Mesendoderm (in vitro differentiated cells): ENCODE results near the gene NPY5R.

ENCODE experiments used
- DNase-seq: peaks from one replicate; pipeline ENCODE4 v3.0.0; 2013
- H2AK5ac ChIP-seq: 2 replicates; pipeline ENCODE4 v1.6.1; 2013; ENCODE audit warnings: low read length, inconsistent platforms
- H2BK120ac ChIP-seq: 2 replicates; pipeline ENCODE4 v1.6.1; 2013; ENCODE audit warnings: low read depth, mild to moderate bottlenecking, low read length, moderate library complexity, mixed read lengths
- H2BK15ac ChIP-seq: replicated peaks from 2 replicates; pipeline ENCODE4 v1.6.1; 2013; ENCODE audit warnings: low read depth, mild to moderate bottlenecking, moderate library complexity
- H2BK5ac ChIP-seq: 2 replicates; pipeline ENCODE4 v1.6.1; 2013; ENCODE audit warnings: low read length, inconsistent platforms
- H3K18ac ChIP-seq: 2 replicates; pipeline ENCODE4 v1.6.1; 2013; ENCODE audit warnings: mild to moderate bottlenecking, low read length, mixed read lengths
- H3K23ac ChIP-seq: one replicate; pipeline ENCODE4 v1.6.1; 2013; ENCODE audit warnings: low read length
- H3K27ac ChIP-seq: 2 replicates; pipeline ENCODE4 v1.5.1; 2013; ENCODE audit warnings: low read depth, mild to moderate bottlenecking, inconsistent platforms, low read length, moderate library complexity
- H3K27me3 ChIP-seq: 2 replicates; pipeline ENCODE4 v1.6.1; 2013; ENCODE audit warnings: low read length, control low read depth, mild to moderate bottlenecking, inconsistent platforms; ENCODE audit not compliant: insufficient read depth, poor library complexity
- H3K36me3 ChIP-seq: 2 replicates; pipeline ENCODE4 v1.6.1; 2013; ENCODE audit warnings: low read length, inconsistent platforms; ENCODE audit not compliant: control insufficient read depth, insufficient read depth
- H3K4ac ChIP-seq: one replicate; pipeline ENCODE4 v1.6.1; 2013; ENCODE audit warnings: low read depth, mild to moderate bottlenecking, low read length, moderate library complexity
- H3K4me1 ChIP-seq: 2 replicates; pipeline ENCODE4 v1.6.1; 2013; ENCODE audit warnings: low read depth, low read length, inconsistent platforms; ENCODE audit not compliant: control insufficient read depth
- H3K4me2 ChIP-seq: 2 replicates; pipeline ENCODE4 v1.6.1; 2013; ENCODE audit warnings: low read length
- H3K4me3 ChIP-seq: 2 replicates; pipeline ENCODE4 v1.5.1; 2013; ENCODE audit warnings: mild to moderate bottlenecking, low read length
- H3K56ac ChIP-seq: one replicate; pipeline ENCODE4 v1.6.1; 2013; ENCODE audit warnings: low read length
- H3K79me1 ChIP-seq: 2 replicates; pipeline ENCODE4 v1.6.1; 2013; ENCODE audit warnings: low read length, inconsistent platforms
- H3K79me2 ChIP-seq: 2 replicates; pipeline ENCODE4 v1.6.1; 2013; ENCODE audit warnings: mild to moderate bottlenecking, low read length; ENCODE audit not compliant: control insufficient read depth, insufficient read depth
- H3K9ac ChIP-seq: 2 replicates; pipeline ENCODE4 v1.6.1; 2013; ENCODE audit warnings: low read length, inconsistent platforms
- H4K5ac ChIP-seq: one replicate; pipeline ENCODE4 v1.6.1; 2013; ENCODE audit warnings: low read length
- H4K8ac ChIP-seq: one replicate; pipeline ENCODE4 v1.6.1; 2013; ENCODE audit warnings: low read depth, mild to moderate bottlenecking, control low read depth, low read length, moderate library complexity
- WGBS: extraction: QIAGEN DNeasy Blood & Tissue Kit; methylation state at CpG from one replicate; pipeline ENCODE4 v1.1.7; 2013; ENCODE audit warnings: low lambda C conversion rate, missing lambda C conversion rate; ENCODE audit not compliant: insufficient coverage; ENCODE audit errors: extremely low coverage; 5-methylcytosine and 5-hydroxymethylcytosine counted together

Gene NPY5R

DNA sequence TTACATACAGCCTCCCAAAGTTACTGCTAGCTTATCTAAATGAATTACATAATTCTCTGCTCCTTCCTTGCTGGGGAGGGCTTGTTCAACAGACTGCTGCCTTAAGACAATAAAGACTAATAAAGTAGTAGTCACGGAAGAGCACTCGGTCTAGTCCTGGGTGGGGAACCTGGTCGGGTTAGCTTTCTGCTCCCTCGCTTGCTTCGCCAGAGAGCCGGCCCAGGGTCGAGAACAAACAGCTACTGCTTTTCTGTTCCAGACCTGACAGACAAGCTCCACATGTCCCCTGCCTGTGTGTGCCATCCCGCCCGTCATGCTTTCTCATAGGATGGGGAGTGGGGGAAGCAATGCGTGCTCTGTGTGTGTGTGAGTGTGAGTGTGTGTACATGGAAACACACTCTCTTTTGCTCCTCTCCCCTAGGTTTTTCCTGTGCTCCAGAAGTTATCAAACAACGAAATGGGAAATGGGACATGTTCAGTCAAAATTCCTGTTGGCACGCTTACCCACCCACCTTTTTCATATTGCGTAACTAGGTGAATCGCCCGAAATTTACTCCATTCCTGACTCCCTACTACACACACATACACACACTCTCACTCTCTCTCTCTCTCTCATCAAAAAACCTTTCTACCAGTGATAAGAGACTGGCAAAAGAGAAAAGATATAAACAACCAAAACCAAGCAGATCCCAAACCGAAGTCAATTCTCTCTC lies 12.6 kb upstream of the NPY5R start:
- Histone ChIP-seq H3K27me3 (no peaks in the 10 kb centered on the region), H4K5ac (no peak overlapping the region), H3K56ac (no peak overlapping the region), H3K27ac (no peak overlapping the region), H3K79me2 (no peaks in the 10 kb centered on the region), H2BK15ac (no peak overlapping the region), H3K4me3 (no peak overlapping the region), H3K4me1 (no peaks in the 10 kb centered on the region), H2AK5ac (no peak overlapping the region), H3K18ac (no peak overlapping the region), H3K4me2 (no peak overlapping the region), H3K36me3 (no peaks in the 10 kb centered on the region), H3K79me1 (no peaks in the 10 kb centered on the region), H3K4ac (no peak overlapping the region), H3K9ac (no peak overlapping the region), H2BK120ac (no peak overlapping the region), H4K8ac (no peak overlapping the region), H3K23ac (no peak overlapping the region), H2BK5ac (no peak overlapping the region)
- peak; percentile 19 for DNase-seq
- WGBS = no CpG with 5 or more reads among the region's 16 CpGs

DNA sequence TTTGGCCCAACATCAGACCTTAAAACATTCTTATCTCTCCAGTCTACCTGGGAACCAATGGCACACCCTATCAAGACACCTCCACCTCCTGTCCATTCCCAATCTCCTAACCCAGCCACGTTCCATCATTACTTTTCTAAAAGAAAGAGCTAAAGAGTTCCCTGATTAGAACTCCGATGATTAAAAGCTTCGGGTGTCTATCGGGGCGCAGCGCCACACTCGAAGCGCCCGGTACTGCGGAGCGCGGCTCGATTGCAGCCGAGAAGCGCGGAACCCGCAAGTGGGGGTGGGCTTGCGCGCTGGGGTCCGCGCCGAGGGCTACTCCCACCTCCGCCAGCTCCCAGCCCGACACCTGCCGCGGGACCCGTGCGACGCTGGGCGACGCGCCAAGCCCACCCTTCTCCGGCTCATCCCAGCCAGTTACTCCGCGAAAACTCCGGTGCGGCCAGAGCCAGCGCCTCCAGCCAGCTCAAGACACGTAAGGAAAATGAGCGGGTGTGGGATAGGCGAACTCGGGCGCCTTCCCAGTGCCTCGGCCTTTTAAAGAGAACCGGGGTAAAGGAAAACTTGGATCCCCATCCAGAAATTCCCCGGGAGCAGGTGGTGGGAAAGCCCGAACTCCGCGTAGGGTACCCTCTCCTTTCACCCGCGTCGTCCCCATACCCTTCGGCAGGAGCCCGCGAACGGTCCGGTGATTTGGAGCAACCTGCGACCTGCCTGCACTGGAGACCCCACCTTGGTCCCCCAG lies 11.9 kb upstream of the NPY5R start:
- H3K4ac ChIP-seq = no peak overlapping the region
- H3K4me3 ChIP-seq = peak overlapping the region; percentile 56
- peak; percentile 44 for DNase-seq
- no peak overlapping the region for H4K8ac ChIP-seq
- WGBS = no CpG with 5 or more reads among the region's 58 CpGs
- H3K18ac ChIP-seq = no peak overlapping the region
- no peaks in the 10 kb centered on the region for H3K79me1 ChIP-seq
- H3K56ac ChIP-seq = peak overlapping the region; percentile 71
- no peak overlapping the region for H2BK15ac ChIP-seq
- peak overlapping the region; percentile 80 for H3K4me2 ChIP-seq
- no peak overlapping the region for H2AK5ac ChIP-seq
- H2BK120ac ChIP-seq = no peak overlapping the region
- H3K4me1 ChIP-seq = no peaks in the 10 kb centered on the region
- H4K5ac ChIP-seq = no peak overlapping the region
- no peak overlapping the region for H3K27ac ChIP-seq
- H3K36me3 ChIP-seq = no peaks in the 10 kb centered on the region
- H2BK5ac ChIP-seq = no peak overlapping the region
- H3K79me2 ChIP-seq = no peaks in the 10 kb centered on the region
- H3K9ac ChIP-seq = peak overlapping the region; percentile 73
- no peak overlapping the region for H3K23ac ChIP-seq
- H3K27me3 ChIP-seq = no peaks in the 10 kb centered on the region

DNA sequence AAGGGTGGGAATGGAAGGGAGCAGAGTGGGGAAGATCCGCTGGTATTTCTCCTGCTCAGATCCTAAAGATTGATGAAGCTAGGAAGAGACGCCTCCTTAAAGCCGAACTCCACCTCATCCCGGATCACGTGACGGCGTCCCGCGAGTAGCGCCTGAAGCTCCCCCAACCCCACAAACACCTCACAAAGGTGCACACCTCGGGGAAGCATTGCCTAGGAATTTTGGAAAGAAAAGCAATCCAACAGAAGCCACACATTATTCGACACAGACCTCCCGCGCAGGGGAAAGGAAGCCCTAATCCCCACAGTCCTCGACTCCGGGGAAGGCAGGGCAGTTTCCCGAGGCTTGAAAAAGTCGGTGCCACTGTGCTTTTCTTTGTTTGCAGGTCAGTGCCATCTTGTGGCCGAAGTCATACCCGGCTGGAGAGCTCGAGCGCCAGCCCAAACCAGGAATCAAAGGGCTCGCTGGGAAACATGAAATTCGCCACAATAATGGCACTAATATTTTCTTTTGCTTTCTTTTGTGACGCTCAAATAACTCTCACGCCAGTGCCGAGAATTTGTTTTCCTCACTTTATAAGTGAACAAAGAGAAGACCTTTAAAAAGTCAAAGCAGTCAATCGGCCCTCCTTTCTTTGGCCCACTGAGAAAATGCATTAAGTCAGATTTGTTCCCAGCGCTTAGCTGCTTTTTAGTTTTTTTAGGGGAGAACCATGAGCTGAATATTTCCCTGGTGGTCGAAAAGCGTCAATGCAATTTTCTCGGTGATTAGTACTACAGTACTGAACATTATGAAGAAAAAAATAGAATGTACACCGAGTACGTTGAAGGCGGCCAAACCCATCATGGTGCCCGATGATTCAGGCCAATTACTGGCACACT lies 10.9 kb upstream of the NPY5R start, which contains the start of gene NPY1R:
Gene NPY1R (minus strand): TSS at position 71 of the 881 bp plus-strand sequence. CDS start 6,042 bp downstream, outside the sequence.
- H2AK5ac ChIP-seq = no peak within 1 kb of the TSS
- peak within 1 kb of the TSS; percentile 80 for H3K4me2 ChIP-seq
- H3K79me1 ChIP-seq = no peaks in the 10 kb centered on the region
- no peaks in the 10 kb centered on the region for H3K36me3 ChIP-seq
- H2BK5ac ChIP-seq = no peak within 1 kb of the TSS
- no peaks in the 10 kb centered on the region for H3K79me2 ChIP-seq
- no peaks in the 10 kb centered on the region for H3K27me3 ChIP-seq
- no peak within 1 kb of the TSS for H3K18ac ChIP-seq
- no peak within 1 kb of the TSS for H4K5ac ChIP-seq
- peak; percentile 91 for DNase-seq
- no peak within 1 kb of the TSS for H4K8ac ChIP-seq
- H3K23ac ChIP-seq = no peak within 1 kb of the TSS
- WGBS = no CpG with 5 or more reads among the region's 36 CpGs
- peak within 1 kb of the TSS; percentile 84 for H3K56ac ChIP-seq
- no peak within 1 kb of the TSS for H3K27ac ChIP-seq
- H3K9ac ChIP-seq = peak within 1 kb of the TSS; percentile 73
- no peak within 1 kb of the TSS for H3K4ac ChIP-seq
- H3K4me3 ChIP-seq = peak within 1 kb of the TSS; percentile 56
- no peak within 1 kb of the TSS for H2BK15ac ChIP-seq
- no peak within 1 kb of the TSS for H2BK120ac ChIP-seq
- no peaks in the 10 kb centered on the region for H3K4me1 ChIP-seq

DNA sequence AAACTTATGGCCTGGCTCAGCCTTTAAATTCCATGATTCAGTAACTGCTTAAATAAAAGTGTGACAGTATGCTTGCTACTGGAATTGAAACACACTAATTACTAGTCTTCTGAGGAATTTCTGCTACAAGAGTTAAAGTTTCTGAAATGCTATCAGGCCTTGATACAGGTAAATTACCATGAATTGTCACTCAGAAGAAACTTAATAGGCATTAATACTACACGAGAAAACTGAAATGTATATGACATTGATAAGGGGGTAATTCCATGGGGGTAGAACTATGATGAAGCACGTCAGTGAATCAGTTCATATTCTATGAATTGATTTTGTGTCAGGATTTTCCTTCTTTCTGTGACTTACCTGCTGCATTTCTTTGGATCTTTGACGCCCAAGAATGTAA lies 8.3 kb upstream of the NPY5R start:
- Histone ChIP-seq H3K27me3 (no peaks in the 10 kb centered on the region), H3K27ac (no peak overlapping the region), H2BK15ac (no peak overlapping the region), H2AK5ac (no peak overlapping the region), H2BK5ac (no peak overlapping the region), H3K23ac (no peak overlapping the region), H3K79me1 (no peaks in the 10 kb centered on the region), H3K9ac (no peak overlapping the region), H3K36me3 (no peaks in the 10 kb centered on the region), H3K4ac (no peak overlapping the region), H4K8ac (no peak overlapping the region), H3K56ac (no peak overlapping the region), H4K5ac (no peak overlapping the region), H3K4me1 (no peaks in the 10 kb centered on the region), H3K18ac (no peak overlapping the region), H3K4me2 (no peak overlapping the region), H3K4me3 (no peak overlapping the region), H3K79me2 (no peaks in the 10 kb centered on the region), H2BK120ac (no peak overlapping the region)
- no CpG with 5 or more reads among the region's 3 CpGs for WGBS
- no peak for DNase-seq

DNA sequence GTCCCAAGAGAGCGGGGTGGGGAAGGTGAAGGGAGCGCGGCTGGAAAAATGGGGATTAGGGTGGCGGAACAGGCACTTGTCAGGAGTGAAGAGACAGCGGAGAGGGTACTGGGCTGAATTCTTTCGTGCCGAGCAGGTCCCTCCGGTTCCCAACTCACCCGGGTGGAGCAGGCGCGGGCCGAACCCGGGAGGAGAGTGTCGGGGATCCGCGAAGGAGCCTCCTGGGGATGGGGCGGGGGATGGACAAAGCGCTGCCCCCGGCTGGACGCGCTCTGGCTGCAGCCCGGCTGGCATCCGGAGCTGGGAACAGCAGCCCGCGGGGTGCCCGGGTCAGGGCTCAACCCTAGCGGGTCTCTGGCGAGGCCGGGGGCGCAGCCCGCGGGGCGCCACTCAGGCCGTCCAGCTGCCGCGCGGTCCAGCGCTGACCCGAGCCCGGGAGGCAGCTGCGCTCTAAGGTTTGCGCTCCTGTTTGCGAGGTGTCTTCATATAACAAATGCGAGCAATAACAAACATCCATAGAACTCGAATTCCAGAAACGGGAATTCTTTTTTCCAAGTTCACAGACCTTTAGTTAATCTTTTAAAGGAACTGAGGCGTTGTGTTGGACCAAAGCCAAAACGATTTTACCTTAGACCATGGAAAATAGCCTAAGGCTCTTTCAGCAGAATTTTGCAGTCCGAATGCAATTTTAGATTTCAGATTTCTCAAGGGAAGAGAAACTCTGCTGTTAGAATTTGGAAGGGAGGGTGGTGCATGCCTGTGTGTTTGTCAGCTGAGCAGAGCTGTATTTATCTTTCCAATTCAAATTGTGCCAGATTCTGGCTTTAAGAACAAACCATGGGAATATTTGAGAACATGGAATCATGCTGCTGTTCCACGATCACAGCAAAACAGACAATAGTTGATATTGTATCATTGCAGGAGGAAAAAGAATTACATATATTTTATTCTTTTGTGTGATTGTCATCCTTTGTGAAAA lies 744 bp downstream of the NPY5R start:
- Histone ChIP-seq H3K27ac (no peak overlapping the region), H4K8ac (no peak overlapping the region), H2BK15ac (no peak overlapping the region), H3K4ac (no peak overlapping the region), H3K27me3 (peaks cover 5% of the 10 kb centered on the region), H3K23ac (no peak overlapping the region), H3K9ac (peak overlapping the region; percentile 54), H3K79me1 (no peaks in the 10 kb centered on the region), H3K79me2 (no peaks in the 10 kb centered on the region), H3K4me3 (peak overlapping the region; percentile 61), H3K36me3 (no peaks in the 10 kb centered on the region), H3K56ac (peak overlapping the region; percentile 83), H3K4me1 (no peaks in the 10 kb centered on the region), H3K4me2 (peak overlapping the region; percentile 88), H2BK120ac (no peak overlapping the region), H2BK5ac (no peak overlapping the region), H4K5ac (no peak overlapping the region), H3K18ac (peak overlapping the region; percentile 69), H2AK5ac (no peak overlapping the region)
- DNase-seq = peak; percentile 34
- no CpG with 5 or more reads among the region's 50 CpGs for WGBS
